Epidermal melanocyte (primary cell): ENCODE data around the gene SEC23B.
"Not testable (repeated sequence)": the region's sequence is repeated elsewhere in the genome, so short reads cannot be mapped to it uniquely, and the experiment has no call there.

Source experiments
- DNase-seq: peaks from one replicate; pipeline ENCODE4 v3.0.0; 2011; ENCODE audit warnings: low spot score; ENCODE audit not compliant: insufficient read length

The SEC23B gene

DNA sequence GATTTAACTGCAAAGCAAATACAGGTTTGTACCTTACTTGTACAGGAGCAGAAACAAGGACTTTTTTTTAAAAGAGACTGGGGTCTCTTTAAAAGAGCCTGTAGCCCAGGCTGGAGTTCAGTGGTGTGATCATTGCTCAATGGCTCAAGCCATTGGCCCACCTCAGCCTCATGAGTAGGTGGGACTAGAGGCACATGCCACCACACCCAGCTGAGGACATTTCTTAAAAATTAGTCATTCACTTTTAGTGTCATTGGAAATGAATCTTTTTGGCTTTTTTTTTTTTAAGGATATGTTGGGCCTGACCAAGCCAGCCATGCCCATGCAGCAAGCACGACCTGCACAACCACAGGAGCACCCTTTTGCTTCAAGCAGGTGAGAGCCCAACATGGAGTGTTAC lies 16.9 kb downstream of the SEC23B start:
- no peak for DNase-seq

DNA sequence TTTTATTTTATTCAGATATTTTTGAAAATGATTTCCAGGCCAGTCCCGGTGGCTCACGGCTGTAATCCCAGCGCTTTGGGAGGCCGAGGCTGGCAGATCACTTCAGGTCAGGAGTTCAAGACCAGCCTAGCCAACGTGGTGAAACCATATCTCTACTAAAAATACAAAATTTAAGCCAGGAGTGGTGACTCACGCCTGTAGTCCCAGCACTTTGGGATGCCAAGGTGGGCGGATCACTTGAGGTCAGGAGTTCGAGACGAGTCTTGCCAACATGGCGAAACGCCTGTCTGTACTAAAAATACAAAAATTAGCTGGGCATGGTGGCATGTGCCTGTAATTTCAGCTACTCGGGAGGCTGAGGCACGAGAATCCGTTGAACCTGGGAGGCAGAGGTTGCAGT lies 19.0 kb downstream of the SEC23B start:
- not testable (repeated sequence) for DNase-seq

DNA sequence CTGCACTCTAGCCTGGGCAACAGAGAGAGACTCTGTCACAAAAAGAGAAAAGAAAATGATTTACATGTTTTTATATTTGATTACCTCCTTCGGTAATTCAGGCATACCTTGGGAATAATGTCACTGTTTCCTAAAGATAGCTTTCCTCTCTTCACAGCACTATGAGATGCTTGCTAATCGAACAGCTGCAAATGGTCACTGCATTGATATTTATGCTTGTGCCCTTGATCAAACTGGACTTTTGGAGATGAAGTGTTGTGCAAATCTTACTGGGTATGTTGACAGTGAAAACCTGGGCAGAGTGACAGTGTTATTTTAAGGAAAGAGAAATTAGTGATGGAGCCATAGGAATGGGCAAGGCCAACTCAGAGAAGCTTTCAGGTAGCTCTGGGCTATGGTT lies 19.6 kb downstream of the SEC23B start:
- no peak for DNase-seq

DNA sequence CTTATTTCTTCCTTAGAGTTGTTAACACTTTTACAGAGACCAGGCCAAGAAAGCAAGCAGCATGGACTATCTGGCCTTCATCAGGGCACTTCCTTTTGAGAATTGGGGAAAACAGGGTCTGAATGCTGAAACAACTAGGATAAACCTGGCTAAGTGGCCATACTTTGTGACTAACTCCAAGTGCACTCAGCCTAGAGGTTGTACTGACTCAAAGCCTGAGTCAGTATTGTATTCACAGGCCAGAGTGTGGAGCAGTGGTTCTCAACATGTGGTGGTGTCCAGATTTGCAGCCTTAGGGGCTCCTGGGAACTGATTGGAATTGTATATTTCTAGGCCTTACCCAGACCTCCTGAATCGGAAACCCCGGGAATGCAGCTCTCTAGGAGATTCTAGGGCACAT lies 20.1 kb downstream of the SEC23B start:
- DNase-seq, result no peak

DNA sequence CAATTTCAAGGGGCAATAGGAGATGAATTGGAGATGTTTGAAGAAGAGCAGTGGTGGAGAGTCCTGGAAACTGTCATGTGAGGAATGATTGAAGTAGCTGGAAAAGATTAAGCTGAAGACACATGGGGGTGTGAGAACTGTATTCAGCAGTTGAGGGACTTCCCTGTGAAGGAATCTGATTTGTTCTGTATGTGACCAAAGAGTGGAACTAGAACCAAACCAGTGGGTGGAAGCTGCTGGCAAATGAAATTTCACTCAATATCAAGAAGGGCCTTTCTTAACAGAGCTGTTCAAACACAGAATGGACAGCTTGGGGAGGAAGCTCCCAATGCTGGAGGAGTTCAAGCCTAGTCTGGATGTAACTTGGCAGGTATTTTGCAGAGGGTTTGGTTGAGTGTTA lies 21.3 kb downstream of the SEC23B start:
- no peak for DNase-seq

DNA sequence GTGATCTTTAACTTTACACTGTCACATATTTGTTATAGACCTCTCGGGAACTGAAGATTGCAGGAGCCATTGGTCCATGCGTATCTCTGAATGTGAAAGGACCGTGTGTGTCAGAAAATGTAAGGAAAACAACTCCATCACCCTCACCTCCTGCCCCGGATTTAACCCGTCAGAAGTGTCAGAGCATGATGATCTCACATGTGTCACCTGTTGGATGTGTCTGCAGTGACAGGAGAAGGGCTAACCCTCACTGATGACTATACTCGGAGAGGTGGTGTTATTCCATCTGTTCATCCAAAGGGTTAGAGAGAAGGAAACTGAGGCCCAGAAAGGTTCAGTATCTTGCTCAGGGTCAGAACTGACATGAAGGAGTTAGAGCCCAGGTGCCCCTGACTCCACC lies 24.9 kb downstream of the SEC23B start:
- no peak for DNase-seq

DNA sequence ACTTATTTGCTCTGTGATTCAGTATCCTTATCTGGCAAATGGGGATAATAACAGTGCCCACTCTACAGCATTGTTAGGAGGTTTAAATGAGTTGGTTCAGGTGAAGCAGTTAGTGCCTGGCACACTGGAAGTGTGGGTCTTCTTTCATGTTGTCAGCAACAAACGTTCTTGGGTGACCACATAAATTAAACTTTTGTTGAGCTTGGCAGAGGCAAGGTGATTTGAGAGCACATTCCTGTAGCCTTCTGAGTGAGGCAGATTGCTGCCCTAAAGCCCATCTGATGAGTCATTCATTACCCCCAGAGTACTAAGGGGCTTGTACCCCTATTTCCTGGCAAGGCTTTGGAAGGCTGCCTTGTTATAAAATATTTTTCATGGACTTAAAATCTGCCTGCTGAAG lies 25.8 kb downstream of the SEC23B start:
- no peak for DNase-seq

DNA sequence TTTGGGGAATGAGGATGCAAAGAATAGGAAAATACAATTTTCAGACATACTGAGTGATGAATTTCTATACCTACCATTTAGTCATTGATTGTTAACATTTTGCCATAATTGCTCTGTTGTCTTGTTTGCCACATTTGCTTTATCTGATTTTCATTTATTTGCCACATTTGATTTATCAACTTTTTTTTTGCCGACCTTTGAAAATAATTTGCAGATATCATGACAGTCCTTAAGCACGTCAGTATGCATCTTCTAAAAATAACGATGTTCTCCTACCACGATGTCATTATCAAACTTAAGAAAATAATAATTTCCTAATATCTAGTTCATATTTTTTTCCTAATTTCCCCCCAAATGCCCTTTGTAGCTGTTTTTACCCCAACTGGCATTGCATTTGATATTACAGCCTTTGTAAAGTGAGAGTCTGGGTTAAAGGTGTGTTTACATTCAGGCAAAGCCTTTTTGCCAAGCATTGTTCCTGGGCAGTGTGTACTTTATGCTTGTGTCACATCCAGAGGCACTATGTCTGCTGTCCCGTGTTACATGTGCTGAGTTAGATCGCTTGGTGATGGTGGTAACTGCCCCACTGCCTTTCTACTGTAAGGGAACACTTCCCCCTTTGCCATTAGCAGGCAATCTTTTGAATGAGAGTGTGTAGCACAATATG lies 26.4 kb downstream of the SEC23B start:
- no peak for DNase-seq

DNA sequence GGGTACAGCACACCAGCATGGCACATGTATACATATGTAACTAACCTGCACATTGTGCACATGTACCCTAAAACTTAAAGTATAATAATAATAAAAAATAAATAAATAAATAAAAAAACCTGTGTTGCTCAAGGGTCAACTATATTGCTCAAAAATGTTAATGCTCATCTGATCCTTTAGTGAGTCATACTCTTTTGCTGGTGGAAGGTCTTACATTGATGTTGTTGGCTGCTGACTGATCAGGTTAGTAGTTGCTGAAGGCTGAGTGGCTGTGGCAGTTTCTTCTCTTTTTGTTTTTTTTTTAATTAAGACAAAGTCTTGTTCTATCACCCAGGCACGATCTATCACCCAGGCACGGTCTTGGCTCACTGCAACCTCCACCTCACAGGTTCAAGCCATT lies 29.9 kb downstream of the SEC23B start:
- no peak for DNase-seq

DNA sequence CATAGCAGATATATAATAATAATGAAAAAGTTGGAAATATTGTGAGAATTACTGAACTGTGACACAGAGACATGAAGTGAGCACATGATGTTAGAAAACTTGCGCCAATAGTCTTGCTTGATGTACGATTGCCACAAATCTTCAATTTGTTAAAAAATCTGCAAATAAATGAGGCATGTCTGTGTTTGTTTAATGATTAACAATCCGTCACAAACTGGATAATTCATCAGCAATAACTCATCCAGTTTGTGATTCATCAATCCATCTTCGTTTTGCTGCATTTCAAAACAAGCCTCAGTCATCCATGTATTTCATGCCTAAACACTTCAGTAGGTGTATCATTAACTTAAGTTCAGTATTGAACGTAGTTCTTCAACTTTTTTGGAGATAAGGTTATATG lies 34.0 kb downstream of the SEC23B start:
- DNase-seq, result no peak

DNA sequence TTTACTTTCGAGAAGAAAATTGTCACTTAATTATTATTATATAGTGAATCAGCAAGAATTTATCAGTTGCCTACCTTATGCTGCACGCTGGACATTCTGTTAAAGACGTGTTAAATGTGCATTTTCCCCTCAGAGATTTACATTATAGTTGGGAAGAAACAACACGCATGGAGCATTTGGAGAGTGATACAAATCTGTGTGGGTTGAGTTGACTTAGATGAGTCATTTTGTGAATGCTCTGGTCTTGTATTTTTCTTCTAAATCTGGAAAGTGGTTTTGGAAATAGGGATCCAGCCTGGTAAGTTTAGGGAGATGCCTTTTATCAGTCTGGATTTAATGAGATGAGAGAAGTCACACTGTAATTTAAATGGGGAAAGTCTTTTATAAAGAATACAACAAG lies 35.5 kb downstream of the SEC23B start:
- DNase-seq, result no peak

DNA sequence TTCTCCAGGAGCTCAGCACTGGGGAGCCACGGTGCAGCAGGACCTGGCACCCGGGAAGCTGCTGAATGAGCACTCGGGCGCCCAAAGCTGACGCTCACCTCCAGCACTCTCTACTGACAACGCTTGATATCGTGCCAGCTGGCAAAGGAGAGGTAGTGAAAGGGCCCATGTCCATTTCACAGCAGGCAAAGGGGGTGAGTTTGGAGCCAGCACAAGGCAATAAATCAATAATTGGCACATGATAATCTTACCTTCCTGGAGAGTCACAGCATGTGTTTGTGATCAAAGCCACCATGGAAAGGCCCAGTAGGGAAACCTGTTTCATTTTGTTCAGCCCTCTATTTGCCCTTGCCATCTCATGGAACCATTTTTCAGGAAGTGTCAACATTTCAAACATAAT lies 36.2 kb downstream of the SEC23B start:
- DNase-seq, result no peak

DNA sequence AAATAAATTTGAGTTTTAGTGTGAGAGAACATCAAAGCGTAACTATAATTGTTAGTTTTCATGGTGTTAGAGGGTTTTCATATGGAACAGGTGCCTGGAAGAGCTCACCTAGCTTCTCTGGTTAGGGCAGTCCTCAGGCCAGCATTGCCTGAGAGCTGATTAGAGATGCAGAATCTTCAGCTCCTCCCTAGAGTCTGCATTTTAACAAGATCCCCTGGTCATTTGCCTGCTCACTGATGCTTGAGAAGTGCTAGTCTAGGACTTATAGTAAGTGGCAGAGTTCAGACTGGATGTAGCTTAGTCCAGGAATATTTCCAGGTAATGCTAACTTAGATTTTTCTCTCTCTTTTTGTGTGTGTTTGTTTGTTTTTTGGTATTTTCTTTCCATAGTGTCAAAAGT lies 37.8 kb downstream of the SEC23B start:
- DNase-seq, result no peak

DNA sequence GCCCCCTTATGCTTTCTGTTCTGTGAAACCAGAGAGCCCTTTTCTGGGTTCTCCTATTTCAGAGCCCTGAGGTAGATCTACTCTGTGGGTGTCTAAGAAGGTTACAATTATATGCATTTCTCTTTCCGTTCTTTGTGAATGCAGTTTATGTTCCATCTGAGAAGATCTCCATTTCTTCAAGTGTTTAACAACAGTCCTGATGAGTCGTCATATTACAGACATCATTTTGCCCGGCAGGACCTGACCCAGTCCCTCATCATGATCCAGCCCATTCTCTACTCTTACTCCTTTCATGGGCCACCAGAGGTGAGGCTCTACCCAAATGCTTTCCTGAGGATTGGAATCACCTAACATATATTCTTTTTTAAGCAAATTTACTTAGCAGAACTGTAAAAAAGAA lies 40.7 kb downstream of the SEC23B start:
- DNase-seq, result no peak

DNA sequence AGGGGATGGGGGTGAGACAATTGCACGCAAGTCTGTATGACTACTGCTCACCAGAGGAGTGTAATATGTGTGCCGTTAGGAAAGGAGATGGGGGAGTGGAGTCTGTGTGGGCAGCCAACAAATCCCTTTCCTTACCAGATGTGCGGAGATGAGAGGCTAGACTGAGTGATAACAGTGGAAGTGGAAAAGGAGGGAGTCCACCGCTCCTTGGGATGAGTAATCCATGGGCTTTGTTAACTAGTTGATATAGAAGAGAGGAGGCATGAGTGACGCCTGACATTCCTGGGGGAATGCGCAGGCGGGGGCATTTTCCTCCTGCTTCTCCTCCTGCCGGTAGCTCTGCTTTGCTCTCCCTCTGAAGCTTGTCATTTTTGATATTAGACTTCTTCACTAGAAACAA lies 46.0 kb downstream of the SEC23B start:
- DNase-seq, result no peak

DNA sequence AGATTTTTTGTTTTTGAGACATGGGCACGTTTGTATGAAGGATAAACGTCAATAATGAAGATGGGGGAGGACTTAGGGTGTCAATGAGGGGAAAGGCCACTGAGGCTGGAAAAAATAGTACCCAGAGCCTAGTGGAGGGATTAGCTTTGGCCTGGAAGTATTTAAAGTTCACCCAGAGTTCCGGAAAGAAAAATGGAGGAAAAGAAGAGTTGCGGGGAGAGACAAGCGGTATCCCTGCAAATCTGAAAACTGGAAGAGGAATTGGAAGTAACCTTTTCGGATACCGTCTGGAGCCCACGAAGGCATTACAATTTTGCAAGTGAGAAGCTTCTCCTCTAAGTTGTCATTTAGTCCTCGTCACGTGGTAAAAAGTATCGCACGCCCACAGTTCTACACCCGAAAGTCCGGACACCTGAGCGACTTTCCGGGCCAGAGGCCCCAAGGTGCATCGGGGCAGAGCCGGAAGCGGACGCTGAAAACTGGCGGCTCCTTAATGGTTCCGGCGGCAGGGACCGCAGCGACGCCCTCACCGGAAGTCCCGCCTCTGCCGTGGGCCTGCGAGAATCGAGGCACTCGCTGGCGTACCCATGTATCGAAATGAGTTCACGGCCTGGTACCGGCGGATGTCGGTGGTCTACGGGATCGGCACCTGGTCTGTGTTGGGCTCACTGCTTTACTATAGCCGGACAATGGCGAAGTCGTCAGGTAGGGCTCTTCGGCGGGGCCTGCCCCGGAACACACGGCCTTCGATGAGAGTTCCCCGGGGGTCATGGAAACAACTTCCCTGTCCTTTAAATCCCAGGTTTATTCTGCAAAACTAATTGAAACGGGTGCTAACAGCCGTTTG lies 59.4 kb downstream of the SEC23B start, which contains the start of gene SMIM26:
TSS of gene SMIM26 (plus strand) at position 541 of the 847 bp plus-strand sequence. CDS start at position 588, 47 bp downstream.
- DNase-seq, result peak; percentile 92

DNA sequence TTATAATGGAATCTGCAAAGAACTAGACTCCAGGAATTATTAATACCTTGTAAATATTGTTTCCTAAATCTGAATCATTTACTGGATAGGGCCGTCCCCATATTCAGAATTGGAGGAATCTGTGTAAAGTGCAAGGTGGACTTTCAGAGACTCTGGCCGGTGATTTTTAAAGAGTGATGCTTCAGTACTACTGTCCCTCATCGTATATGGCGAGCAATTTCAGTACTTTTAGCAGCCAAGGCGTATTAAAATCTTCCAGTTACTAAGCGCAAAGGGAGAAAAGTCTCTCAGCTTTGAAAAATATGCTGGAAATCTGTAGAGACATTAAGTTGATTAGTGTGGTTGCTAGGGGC lies 60.0 kb downstream of the SEC23B start:
- no peak for DNase-seq

DNA sequence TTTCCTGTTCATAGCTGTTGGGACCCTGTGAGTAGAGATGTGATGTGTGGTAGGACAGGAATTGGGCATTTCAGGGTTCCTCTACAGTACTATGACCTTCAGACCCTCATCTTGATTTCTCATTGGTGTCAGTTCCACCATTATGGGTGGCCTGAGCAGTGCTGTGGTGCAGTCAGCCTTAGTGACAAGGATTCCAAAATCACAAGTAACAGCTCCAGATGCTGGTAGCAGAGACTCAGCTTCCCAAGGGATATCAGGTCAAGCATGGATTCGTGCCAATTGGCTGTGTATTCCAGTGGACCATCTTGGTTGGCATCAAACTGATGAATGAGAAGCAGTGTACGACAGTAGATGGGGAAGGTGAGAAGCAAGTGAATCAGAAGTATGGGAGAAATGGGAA lies 63.3 kb downstream of the SEC23B start:
- DNase-seq, result no peak

DNA sequence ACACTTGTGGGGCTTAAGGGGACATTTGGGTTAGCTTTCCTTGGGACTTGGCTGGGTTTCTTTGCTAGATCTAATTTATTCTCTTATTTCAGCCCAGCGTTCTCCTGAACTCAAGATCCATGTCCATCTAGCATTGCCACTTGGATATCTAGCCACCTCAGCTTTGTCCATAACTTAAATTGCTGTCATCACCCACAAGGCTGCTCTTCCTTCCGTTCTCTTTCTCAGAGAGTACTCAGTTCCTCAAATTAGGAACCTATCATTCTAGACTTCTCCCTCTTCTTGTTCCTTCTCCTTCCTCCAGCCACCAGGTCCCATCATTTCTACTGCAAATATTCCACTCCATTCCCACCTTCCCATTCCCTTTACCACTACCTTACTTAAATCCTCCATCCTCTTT lies 63.8 kb downstream of the SEC23B start:
- no peak for DNase-seq

DNA sequence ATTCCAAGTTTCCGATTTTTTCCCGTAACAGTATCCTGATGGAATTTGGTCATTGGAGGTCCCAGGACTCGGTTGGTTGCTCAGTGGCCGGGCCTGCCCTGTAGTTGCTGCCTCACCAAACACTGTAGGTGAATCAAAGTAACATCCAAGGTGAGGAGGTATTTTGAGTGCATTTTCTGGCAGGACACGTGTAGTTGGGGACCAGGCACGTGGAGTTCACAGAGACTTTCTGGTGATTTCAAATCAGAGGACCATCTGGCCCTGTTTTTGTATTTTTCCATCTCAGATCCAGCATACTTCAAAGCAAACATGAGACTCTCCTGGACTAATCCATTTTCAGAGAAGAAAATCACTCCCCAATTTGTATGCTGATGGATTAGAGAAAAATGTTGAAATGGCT lies 70.2 kb downstream of the SEC23B start:
- no peak for DNase-seq

DNA sequence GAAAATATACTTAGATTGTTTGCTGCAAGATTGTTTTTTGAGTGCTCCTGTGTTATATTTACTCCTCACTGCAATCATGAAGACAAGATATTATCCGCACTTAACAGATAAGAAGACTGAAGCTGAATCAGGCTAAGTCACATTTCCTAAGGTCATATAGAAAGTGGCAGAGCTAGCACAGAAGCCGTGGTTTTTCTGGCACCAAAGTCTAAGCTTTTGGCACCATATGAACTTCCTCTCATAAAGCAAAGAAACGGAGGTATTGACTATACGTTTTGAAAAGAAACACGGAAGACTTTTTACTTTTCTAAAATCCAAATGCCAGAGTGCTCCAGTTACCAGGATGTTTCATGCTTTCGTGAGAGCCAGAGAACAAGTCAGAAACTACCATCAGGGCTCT lies 70.8 kb downstream of the SEC23B start:
- DNase-seq, result no peak

DNA sequence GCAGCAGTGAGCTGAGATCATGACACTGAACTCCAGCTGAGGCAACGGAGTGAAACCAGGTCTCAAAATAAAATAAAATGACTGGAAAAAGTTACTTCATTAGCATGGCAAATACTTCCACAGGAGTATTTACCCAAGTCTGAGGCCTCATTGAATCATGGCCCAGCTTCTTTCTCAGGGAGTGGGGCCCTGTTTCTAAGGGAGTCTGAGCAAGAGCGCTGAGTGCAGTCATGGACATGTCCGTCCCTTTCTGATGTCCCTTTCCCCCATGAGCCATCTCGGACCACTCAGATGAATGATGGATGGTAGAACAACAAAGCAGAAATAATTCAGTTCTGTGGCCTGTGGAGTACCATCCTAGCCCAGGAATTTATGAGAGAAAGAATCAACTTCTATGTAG lies 72.3 kb downstream of the SEC23B start:
- no peak for DNase-seq

DNA sequence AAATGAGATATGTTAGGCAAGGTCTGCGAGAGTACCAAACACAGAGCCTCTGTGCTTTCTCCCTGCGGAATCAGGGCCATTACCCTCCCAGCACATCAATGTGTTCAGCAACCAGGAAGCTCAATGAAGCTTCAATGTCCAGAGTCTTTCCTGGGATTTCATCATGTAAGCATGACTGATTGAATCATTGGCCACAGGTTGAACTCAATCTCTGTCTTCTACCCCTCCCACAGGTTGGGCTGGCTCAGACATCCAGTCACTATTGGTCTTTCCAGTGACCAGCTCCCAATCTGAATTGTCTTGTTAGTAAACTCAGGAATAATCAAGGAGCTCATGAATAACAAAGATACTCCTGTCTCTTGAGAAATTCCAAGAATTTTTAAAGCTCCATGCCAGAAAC lies 77.4 kb downstream of the SEC23B start:
- DNase-seq, result no peak
